Stomach (tissue), 9 donors: ENCODE results near the gene LCE3C. TPM values are rescaled to one million over a fixed set of nuclear protein-coding genes. Genes with fewer than 3 reads are reported as not detected.
"Not testable (repeated sequence)": the region's sequence is repeated elsewhere in the genome, so short reads cannot be mapped to it uniquely, and the experiment has no call there.

Source experiments
- DNase-seq, 2 donors: peaks; one replicate each; pipeline versions ENCODE4 v3.0.0 to v3.0.0-alpha.2; 2013 to 2019
- H3K27ac ChIP-seq, 5 donors: fragments of 200-600 bp in 4 of 5; sonication (generic) in 4 of 5; one replicate each; pipeline ENCODE4 v1.5.1; 2013 to 2019; ENCODE audit warnings: mild to moderate bottlenecking in 1 of 5, moderate library complexity in 1 of 5
- H3K27me3 ChIP-seq, 3 donors: fragments of 200-600 bp; sonication (generic); one replicate each; pipeline ENCODE4 v1.5.1; 2017 to 2019; ENCODE audit warnings: mixed run types in 1 of 3
- H3K36me3 ChIP-seq, 4 donors: fragments of 200-600 bp; sonication (generic); 1 replicate in 3 of 4; 2 replicates in 1 of 4; pipeline ENCODE4 v1.5.1; 2016 to 2019
- H3K4me1 ChIP-seq, 4 donors: fragments of 200-600 bp; sonication (generic); one replicate each; pipeline ENCODE4 v1.5.1; 2016 to 2019
- H3K4me3 ChIP-seq, 4 donors: fragments of 200-600 bp; sonication (generic) in 3 of 4; one replicate each; pipeline ENCODE4 v1.5.1; 2016 to 2019; ENCODE audit warnings: mild to moderate bottlenecking in 1 of 4
- H3K9me3 ChIP-seq, 4 donors: fragments of 200-600 bp; sonication (generic); one replicate each; pipeline ENCODE4 v1.5.1; 2016 to 2019
- EP300 ChIP-seq: sonication (generic); formaldehyde crosslinking; IDR thresholded peaks from one replicate; pipeline ENCODE4 v1.6.1; 2017; ENCODE audit warnings: antibody characterized with exemption
- POLR2A ChIP-seq, 4 donors: fragments of 450-650 bp; IDR thresholded peaks; one replicate each; pipeline ENCODE4 v1.6.1; 2016; ENCODE audit warnings: antibody characterized with exemption in 4 of 4, control low read depth in 2 of 4, mild to moderate bottlenecking in 1 of 4, moderate library complexity in 1 of 4
- POLR2AphosphoS5 ChIP-seq, 3 donors: sonication (generic); formaldehyde crosslinking; IDR thresholded peaks; one replicate each; pipeline ENCODE4 v1.6.1; 2016; ENCODE audit warnings: antibody characterized with exemption in 3 of 3
- WGBS, 5 donors: extraction: QIAGEN DNeasy Blood & Tissue Kit in 3 of 5; methylation state at CpG; one replicate each; pipeline versions ENCODE4 v1.1.5 to v1.1.7; 2013 to 2018; 5-methylcytosine and 5-hydroxymethylcytosine counted together
- intact Hi-C: fragments of 100-400 bp; cut with DNase I; formaldehyde crosslinking; loops from one replicate; pipeline ENCODE4 v1.15.1; 2023; ENCODE audit warnings: low total_unique reads
- polyA plus RNA-seq, 3 donors: library from polyadenylated mRNA; stranded (reverse); fragments of 200-250 nt; gene quantifications; one replicate each; pipeline ENCODE4 v1.2.3, GENCODE V29; 2013
- total RNA-seq, 5 donors: library from RNA; depleted of rRNA; stranded (reverse); fragments of >200 nt; gene quantifications; one replicate each; pipeline versions ENCODE4 v1.1.0 to v1.2.3, GENCODE V29; 2014 to 2016
- TF ChIP-seq, protein P1 (sequence below), 7 experiments: fragments of 450-650 bp in 4 of 7; fragments of 200-600 bp in 3 of 7; sonication (generic) in 3 of 7; IDR thresholded peaks; one replicate each; pipeline ENCODE4 v1.5.1; 2016 to 2019; ENCODE audit warnings: antibody characterized with exemption in 7 of 7, control low read depth in 2 of 7, mild to moderate bottlenecking in 1 of 7
- donor health status: healthy with polysubstance abuse.
- donor health status: Bipolar disorder and iron deficiency.
- donor health status: healthy.

LCE3C gene
- total and polyA plus RNA-seq, 8 donors: not detected

- DNase-seq: no peak
- H3K9me3 ChIP-seq: no peaks in the 10 kb centered on the region
- intact Hi-C loops: no loop called here
- no peaks in the 10 kb centered on the region for H3K4me1 ChIP-seq
- H3K4me3 ChIP-seq: no peak overlapping the region
- H3K36me3 ChIP-seq: no peaks in the 10 kb centered on the region
- 70 to 86% (median 79%) methylated on average over 2 of the region's 2 CpGs for whole genome bisulfite sequencing, 5 donors
- H3K27me3 ChIP-seq: peaks cover 0 to 14% (median 0%) of the 10 kb centered on the region in 3 donors
- no peak overlapping the region for H3K27ac ChIP-seq
- TF ChIP-seq POLR2AphosphoS5 (IDR thresholded peaks at IDR 0.05): no peak
- TF ChIP-seq POLR2A (IDR thresholded peaks at IDR 0.05): no peak
- TF ChIP-seq EP300: no peak
These were observed 22.9 kb upstream of the LCE3C start for GRCh38 chr1:152577168-152577567.

GRCh38 chr1:152579526-152579925 lies 20.5 kb upstream of the LCE3C start:
- DNase-seq, H3K4me1 ChIP-seq, H3K27me3 ChIP-seq, intact Hi-C loops, H3K27ac ChIP-seq, H3K36me3 ChIP-seq, H3K9me3 ChIP-seq, H3K4me3 ChIP-seq: not testable (repeated sequence)
- 92 to 93% (median 93%) methylated on average over 6 to 9 of the region's 9 CpGs; no CpG with 5 or more reads in 1 of the 5 donors for WGBS, 5 donors

DNA sequence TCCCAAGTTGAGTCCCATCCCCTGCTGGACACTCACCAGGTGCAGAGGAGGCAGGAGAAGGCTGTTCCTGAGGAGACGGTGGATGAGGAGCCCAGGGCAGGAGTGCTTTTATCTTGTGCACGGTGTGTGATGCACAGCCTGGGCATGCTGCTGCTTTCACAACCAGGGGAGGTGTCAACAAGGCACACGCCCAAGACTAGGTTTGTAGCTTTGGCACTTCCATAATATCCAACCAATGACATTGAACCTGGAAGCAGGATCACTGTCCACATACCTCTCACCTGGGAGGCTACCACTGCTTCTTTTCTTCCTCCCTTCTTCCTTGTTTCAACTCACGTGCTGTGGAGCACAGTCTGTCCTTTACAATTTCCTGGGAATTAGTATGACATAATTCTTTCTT lies 19.6 kb upstream of the LCE3C start, which contains the start of gene LCE3D:
Gene LCE3D, minus strand, starts transcription at position 84 of the 400 bp plus-strand sequence. CDS start 580 bp downstream, outside the sequence.
- H3K4me1 ChIP-seq: no peaks in the 10 kb centered on the region
- no peak within 1 kb of the TSS for H3K27ac ChIP-seq
- intact Hi-C loops: no loop called here
- no peak within 1 kb of the TSS for H3K4me3 ChIP-seq
- H3K9me3 ChIP-seq: no peaks in the 10 kb centered on the region
- WGBS, 5 donors: 73 to 82% (median 75%) methylated on average over 4 of the region's 4 CpGs
- H3K27me3 ChIP-seq: peaks cover 0 to 8% (median 0%) of the 10 kb centered on the region in 3 donors
- H3K36me3 ChIP-seq: no peaks in the 10 kb centered on the region
- DNase-seq: no peak
- TF ChIP-seq EP300 (no peak), POLR2AphosphoS5 (IDR thresholded peaks at IDR 0.05) (no peak), POLR2A (IDR thresholded peaks at IDR 0.05) (no peak)
- TF ChIP-seq, protein P1, sequence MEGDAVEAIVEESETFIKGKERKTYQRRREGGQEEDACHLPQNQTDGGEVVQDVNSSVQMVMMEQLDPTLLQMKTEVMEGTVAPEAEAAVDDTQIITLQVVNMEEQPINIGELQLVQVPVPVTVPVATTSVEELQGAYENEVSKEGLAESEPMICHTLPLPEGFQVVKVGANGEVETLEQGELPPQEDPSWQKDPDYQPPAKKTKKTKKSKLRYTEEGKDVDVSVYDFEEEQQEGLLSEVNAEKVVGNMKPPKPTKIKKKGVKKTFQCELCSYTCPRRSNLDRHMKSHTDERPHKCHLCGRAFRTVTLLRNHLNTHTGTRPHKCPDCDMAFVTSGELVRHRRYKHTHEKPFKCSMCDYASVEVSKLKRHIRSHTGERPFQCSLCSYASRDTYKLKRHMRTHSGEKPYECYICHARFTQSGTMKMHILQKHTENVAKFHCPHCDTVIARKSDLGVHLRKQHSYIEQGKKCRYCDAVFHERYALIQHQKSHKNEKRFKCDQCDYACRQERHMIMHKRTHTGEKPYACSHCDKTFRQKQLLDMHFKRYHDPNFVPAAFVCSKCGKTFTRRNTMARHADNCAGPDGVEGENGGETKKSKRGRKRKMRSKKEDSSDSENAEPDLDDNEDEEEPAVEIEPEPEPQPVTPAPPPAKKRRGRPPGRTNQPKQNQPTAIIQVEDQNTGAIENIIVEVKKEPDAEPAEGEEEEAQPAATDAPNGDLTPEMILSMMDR (IDR thresholded peaks at IDR 0.05): no peak

DNA sequence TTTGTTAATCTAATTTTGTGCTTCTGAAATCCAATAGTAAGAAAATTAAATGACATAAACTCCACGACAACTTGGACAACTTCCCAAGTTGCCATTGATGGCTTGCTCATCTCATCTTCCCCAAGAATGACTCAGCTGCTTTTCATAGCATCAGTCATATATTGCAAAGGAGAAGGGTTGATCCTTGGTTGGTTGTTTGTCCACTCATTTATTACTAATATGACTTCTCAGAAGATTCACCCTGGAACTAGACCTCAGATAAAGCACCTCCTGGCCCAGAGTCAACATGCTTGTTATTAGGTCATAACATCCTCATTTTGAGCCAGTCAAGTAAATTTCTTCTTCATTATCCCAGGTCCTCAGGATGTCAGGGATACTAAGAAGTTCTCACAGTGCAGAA lies 17.4 kb upstream of the LCE3C start:
- no peaks in the 10 kb centered on the region for H3K36me3 ChIP-seq
- no peak overlapping the region for H3K4me3 ChIP-seq
- no peak for TF ChIP-seq POLR2AphosphoS5 (IDR thresholded peaks at IDR 0.05)
- TF ChIP-seq, protein P1 (IDR thresholded peaks at IDR 0.05): no peak
- TF ChIP-seq EP300: no peak
- TF ChIP-seq POLR2A (IDR thresholded peaks at IDR 0.05): no peak
- H3K4me1 ChIP-seq: no peaks in the 10 kb centered on the region
- no peak overlapping the region for H3K27ac ChIP-seq
- WGBS, 5 donors: 54 to 84% (median 77%) methylated on average over 1 of the region's 1 CpG
- intact Hi-C loops: no loop called here
- H3K27me3 ChIP-seq: peaks cover 0 to 8% (median 0%) of the 10 kb centered on the region in 3 donors
- DNase-seq: no peak
- no peaks in the 10 kb centered on the region for H3K9me3 ChIP-seq

GRCh38 chr1:152585586-152585985 lies 14.4 kb upstream of the LCE3C start:
- H3K4me1 ChIP-seq: no peaks in the 10 kb centered on the region
- 38 to 56% (median 54%) methylated on average over 1 of the region's 1 CpG; no CpG with 5 or more reads in 2 of the 5 donors for WGBS, 5 donors
- no peak overlapping the region for H3K4me3 ChIP-seq
- intact Hi-C loops: no loop called here
- no peaks in the 10 kb centered on the region for H3K9me3 ChIP-seq
- H3K36me3 ChIP-seq: no peaks in the 10 kb centered on the region
- no peaks in the 10 kb centered on the region for H3K27me3 ChIP-seq
- H3K27ac ChIP-seq: no peak overlapping the region
- DNase-seq: no peak
- TF ChIP-seq POLR2A (IDR thresholded peaks at IDR 0.05) (no peak), EP300 (no peak), POLR2AphosphoS5 (IDR thresholded peaks at IDR 0.05) (no peak)
- TF ChIP-seq, protein P1 (IDR thresholded peaks at IDR 0.05): no peak
